ENCODE data around the gene STAC3.

STAC3 gene

DNA sequence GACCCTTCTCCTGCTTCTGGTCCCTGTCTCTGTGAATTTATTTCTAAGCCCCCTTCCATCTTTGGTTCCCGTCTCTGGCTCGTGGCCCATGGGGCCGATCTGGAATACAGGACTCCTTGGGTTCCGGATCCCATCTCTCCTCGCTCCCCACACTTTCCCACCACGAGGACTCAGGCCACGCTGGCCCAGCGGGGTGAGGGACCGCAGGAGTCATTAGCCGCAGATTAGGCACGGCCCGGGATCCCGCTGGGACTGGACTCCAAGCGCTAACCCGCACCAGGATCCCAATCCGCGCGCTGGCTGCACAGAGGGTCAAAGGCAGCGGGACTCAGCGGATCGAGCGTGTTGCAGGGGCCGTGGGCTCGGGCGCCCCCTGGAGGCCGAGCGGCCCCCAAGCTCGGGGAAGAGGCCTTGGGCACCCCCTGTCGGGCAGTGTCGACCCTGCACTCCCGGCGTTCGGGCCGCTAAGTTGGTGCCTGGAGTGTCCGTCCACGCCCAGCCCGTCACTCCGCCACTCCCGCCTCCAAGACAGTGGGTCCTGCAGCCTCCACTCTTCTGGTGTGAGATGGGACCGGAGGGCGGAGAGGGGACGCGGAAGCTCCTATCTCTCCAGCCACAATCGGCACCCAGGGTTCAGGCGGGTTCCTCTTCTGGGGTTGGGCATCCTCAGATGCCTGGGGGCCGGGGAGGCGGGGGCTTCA, 12.0 kb downstream of the STAC3 start (continued):
- TF ChIP-seq OSR2 (tag by site-specific recombination; IDR thresholded peaks at IDR 0.05) (no peak), ZNF626 (tag by site-specific recombination; IDR thresholded peaks at IDR 0.05) (no peak), ZSCAN30 (tag by site-specific recombination; IDR thresholded peaks at IDR 0.05) (peak; percentile 97), BCL11A (tag by site-specific recombination; IDR thresholded peaks at IDR 0.05; ENCODE audit: low read depth) (peak; percentile 65; the same call in 1 of the 2 replicates), ZNF843 (tag by site-specific recombination; IDR thresholded peaks at IDR 0.05) (peak; percentile 51; the same call in 1 of the 2 replicates), GLI4 (tag by site-specific recombination; IDR thresholded peaks at IDR 0.05) (peak; percentile 33; the same call in 1 of the 2 replicates), ZNF654 (tag by site-specific recombination; IDR thresholded peaks at IDR 0.05; ENCODE audit: low read depth) (peak; percentile 54), IKZF3 (tag by site-specific recombination; IDR thresholded peaks at IDR 0.05) (peak; percentile 95), KLF7 (tag by site-specific recombination; IDR thresholded peaks at IDR 0.05; ENCODE audit: borderline replicate concordance) (peak; percentile 38; the same call in 1 of the 2 replicates), ZNF324 (tag by site-specific recombination; IDR thresholded peaks at IDR 0.05) (peak; percentile 84; the same call in 1 of the 2 replicates), ZNF121 (tag by site-specific recombination; IDR thresholded peaks at IDR 0.05) (no peak), ZNF2 (tag by site-specific recombination; IDR thresholded peaks at IDR 0.05) (peak; percentile 66), ZNF174 (tag by site-specific recombination; IDR thresholded peaks at IDR 0.05) (no peak), ZNF561 (tag by site-specific recombination; IDR thresholded peaks at IDR 0.05; ENCODE audit: borderline replicate concordance) (peak; percentile 86; the same call in 1 of the 2 replicates), ZBTB7A (tag by site-specific recombination; IDR thresholded peaks at IDR 0.05; ENCODE audit: low read depth) (peak; percentile 60; the same call in 1 of the 2 replicates), SP3 (tag by site-specific recombination; IDR thresholded peaks at IDR 0.05) (peak; percentile 73; the same call in 1 of the 2 replicates), ZSCAN23 (tag by site-specific recombination; IDR thresholded peaks at IDR 0.05) (no peak), ZIC2 (tag by site-specific recombination; IDR thresholded peaks at IDR 0.05) (peak; percentile 98), ZNF624 (tag by site-specific recombination; IDR thresholded peaks at IDR 0.05) (no peak), GLIS2 (tag by site-specific recombination; IDR thresholded peaks at IDR 0.05) (peak; percentile 79)
- TF ChIP-seq, protein P1, sequence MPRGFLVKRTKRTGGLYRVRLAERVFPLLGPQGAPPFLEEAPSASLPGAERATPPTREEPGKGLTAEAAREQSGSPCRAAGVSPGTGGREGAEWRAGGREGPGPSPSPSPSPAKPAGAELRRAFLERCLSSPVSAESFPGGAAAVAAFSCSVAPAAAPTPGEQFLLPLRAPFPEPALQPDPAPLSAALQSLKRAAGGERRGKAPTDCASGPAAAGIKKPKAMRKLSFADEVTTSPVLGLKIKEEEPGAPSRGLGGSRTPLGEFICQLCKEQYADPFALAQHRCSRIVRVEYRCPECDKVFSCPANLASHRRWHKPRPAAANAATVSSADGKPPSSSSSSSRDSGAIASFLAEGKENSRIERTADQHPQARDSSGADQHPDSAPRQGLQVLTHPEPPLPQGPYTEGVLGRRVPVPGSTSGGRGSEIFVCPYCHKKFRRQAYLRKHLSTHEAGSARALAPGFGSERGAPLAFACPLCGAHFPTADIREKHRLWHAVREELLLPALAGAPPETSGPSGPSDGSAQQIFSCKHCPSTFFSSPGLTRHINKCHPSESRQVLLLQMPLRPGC (tag by site-specific recombination; IDR thresholded peaks at IDR 0.05), result 0 out of 2 replicates have a peak, but pooled peaks have one; percentile 30
- TF ChIP-seq, protein P2, sequence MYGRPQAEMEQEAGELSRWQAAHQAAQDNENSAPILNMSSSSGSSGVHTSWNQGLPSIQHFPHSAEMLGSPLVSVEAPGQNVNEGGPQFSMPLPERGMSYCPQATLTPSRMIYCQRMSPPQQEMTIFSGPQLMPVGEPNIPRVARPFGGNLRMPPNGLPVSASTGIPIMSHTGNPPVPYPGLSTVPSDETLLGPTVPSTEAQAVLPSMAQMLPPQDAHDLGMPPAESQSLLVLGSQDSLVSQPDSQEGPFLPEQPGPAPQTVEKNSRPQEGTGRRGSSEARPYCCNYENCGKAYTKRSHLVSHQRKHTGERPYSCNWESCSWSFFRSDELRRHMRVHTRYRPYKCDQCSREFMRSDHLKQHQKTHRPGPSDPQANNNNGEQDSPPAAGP (tag by site-specific recombination; IDR thresholded peaks at IDR 0.05), result peak; percentile 90

GRCh38 chr12:57237932-57238853, 12.8 kb downstream of the STAC3 start:
- Histone ChIP-seq H3K4me3 (ENCODE audit: low read depth, low read length) (no peak overlapping the region), H3K4me1 (ENCODE audit: control insufficient read depth, insufficient read depth, low read length) (peaks cover 21% of the 10 kb centered on the region), H3K36me3 (ENCODE audit: control insufficient read depth in 2 of 2, insufficient read depth in 1 of 2, low read length in 2 of 2) (peaks cover 0 to 29% of the 10 kb centered on the region in 2 experiments; a peak in 1 of 3 replicates), H3K27ac (ENCODE audit: extremely low read depth, low read depth, low read length) (no peak overlapping the region), H3K9me3 (ENCODE audit: control insufficient read depth, insufficient read depth, low read depth, low read length) (no peaks in the 10 kb centered on the region)
- ChIA-PET POLR2A (interaction anchor here (2.1 to 6.4 kb wide), 4 partner anchors 8 to 24 kb away, joined by 7 to 72 read pairs (median 16); partner anchors contain the start of gene SHMT2), CTCF (interaction anchor here (0.6 to 23.3 kb wide), 16 partner anchors 10 to 220 kb away, joined by 3 to 628 read pairs (median 4); partner anchors contain the start of genes NXPH4 and SHMT2)
- TF ChIP-seq ZNF239 (tag by site-specific recombination; IDR thresholded peaks at IDR 0.05), result 0 out of 2 replicates have a peak, but pooled peaks have one; percentile 35
- TF ChIP-seq ZFHX2 (tag by site-specific recombination; conservative IDR thresholded peaks at IDR 0.05), result peak; percentile 60
- TF ChIP-seq GLIS2 (tag by site-specific recombination; IDR thresholded peaks at IDR 0.05), result no peak
- peak; percentile 54 for TF ChIP-seq SP2 (tag by site-specific recombination; IDR thresholded peaks at IDR 0.05)
- no peak for TF ChIP-seq ZNF302 (tag by site-specific recombination; IDR thresholded peaks at IDR 0.05; ENCODE audit: low read depth)
- TF ChIP-seq, protein P3, sequence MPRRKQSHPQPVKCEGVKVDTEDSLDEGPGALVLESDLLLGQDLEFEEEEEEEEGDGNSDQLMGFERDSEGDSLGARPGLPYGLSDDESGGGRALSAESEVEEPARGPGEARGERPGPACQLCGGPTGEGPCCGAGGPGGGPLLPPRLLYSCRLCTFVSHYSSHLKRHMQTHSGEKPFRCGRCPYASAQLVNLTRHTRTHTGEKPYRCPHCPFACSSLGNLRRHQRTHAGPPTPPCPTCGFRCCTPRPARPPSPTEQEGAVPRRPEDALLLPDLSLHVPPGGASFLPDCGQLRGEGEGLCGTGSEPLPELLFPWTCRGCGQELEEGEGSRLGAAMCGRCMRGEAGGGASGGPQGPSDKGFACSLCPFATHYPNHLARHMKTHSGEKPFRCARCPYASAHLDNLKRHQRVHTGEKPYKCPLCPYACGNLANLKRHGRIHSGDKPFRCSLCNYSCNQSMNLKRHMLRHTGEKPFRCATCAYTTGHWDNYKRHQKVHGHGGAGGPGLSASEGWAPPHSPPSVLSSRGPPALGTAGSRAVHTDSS (tag by site-specific recombination; IDR thresholded peaks at IDR 0.05), result no peak
- TF ChIP-seq KLF10 (tag by site-specific recombination; IDR thresholded peaks at IDR 0.05), result peak; percentile 67
- peak; percentile 18; the same call in 1 of the 2 replicates for TF ChIP-seq KLF8 (tag by site-specific recombination; IDR thresholded peaks at IDR 0.05)
- no peak for TF ChIP-seq ZNF747 (tag by site-specific recombination; IDR thresholded peaks at IDR 0.05)
- TF ChIP-seq SCRT2 (tag by site-specific recombination; IDR thresholded peaks at IDR 0.05), result no peak
- no peak for TF ChIP-seq GLI4 (tag by site-specific recombination; IDR thresholded peaks at IDR 0.05)
- no peak for TF ChIP-seq ZBTB21 (tag by site-specific recombination; IDR thresholded peaks at IDR 0.05)

Data from HEK293 (cell line).